NT2/D1 (cell line): ENCODE measurements around the gene XPNPEP2.

Experiments used
- YY1 ChIP-seq: IDR thresholded peaks from 2 replicates; pipeline ENCODE4 v1.6.1; 2011; ENCODE audit not compliant: insufficient read length, insufficient read depth
- ZNF274 ChIP-seq: IDR thresholded peaks from 2 replicates; pipeline ENCODE4 v1.6.1; 2011; ENCODE audit warnings: mild to moderate bottlenecking, low read depth, low read length

- TF ChIP-seq ZNF274: no peak
- no peak for TF ChIP-seq YY1
Observed at GRCh38 chrX:129786210-129786651, 47.5 kb downstream of the XPNPEP2 start.
